ENCODE measurements around the gene TEX47. TPM values are rescaled to one million over a fixed set of nuclear protein-coding genes. Genes with fewer than 3 reads are reported as not detected.

The TEX47 gene
- total RNA-seq (10 to 100 TPM in 1 of 2 donors, 1 to 10 TPM in 1; 8.9 to 23.9 TPM), polyA plus RNA-seq (ENCODE audit: insufficient read depth, low read depth, low replicate concordance) (74.7 TPM)
- long read RNA-seq, donor 1, result 0 reads
- long read RNA-seq, donor 2, result 0 reads

DNA sequence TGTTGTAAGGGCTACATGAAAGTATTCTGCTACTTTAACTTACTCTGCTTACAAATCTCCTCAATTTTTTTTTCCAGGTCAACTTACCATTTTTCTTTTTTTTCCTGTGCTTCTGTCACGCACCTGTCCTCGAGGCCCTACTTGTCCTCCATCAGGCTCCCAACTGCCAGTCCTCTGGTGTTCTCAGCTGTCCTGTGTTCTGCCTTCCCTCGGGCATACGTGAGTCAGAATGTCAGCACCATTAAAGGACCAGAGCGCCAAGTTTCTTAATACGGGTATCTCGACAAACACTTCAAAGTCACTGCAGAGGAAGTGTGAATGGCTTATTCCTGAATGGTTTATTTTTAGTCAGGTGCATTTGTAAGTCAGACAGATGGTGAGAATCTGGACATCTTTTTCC is at the start of gene TEX47:
Gene TEX47 (minus strand): TSS at position 185 of the 400 bp plus-strand sequence. CDS start 795 bp downstream, outside the sequence.
- TF ChIP-seq, protein P1, sequence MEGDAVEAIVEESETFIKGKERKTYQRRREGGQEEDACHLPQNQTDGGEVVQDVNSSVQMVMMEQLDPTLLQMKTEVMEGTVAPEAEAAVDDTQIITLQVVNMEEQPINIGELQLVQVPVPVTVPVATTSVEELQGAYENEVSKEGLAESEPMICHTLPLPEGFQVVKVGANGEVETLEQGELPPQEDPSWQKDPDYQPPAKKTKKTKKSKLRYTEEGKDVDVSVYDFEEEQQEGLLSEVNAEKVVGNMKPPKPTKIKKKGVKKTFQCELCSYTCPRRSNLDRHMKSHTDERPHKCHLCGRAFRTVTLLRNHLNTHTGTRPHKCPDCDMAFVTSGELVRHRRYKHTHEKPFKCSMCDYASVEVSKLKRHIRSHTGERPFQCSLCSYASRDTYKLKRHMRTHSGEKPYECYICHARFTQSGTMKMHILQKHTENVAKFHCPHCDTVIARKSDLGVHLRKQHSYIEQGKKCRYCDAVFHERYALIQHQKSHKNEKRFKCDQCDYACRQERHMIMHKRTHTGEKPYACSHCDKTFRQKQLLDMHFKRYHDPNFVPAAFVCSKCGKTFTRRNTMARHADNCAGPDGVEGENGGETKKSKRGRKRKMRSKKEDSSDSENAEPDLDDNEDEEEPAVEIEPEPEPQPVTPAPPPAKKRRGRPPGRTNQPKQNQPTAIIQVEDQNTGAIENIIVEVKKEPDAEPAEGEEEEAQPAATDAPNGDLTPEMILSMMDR (IDR thresholded peaks at IDR 0.05), result no peak
- no peak for TF ChIP-seq POLR2A (IDR thresholded peaks at IDR 0.05)
- no peaks in the 10 kb centered on the region for H3K9me3 ChIP-seq
- no peak for DNase-seq
- intact Hi-C loops (cut with DNase I; ENCODE audit: low total_unique reads), result no loop called here
- H3K36me3 ChIP-seq (ENCODE audit: low read depth, missing control alignments), result no peaks in the 10 kb centered on the region
- WGBS, 2 donors, result 84 to 88% methylated on average over 7 of the region's 7 CpGs
- no peaks in the 10 kb centered on the region for H3K27me3 ChIP-seq
- H3K4me3 ChIP-seq, result no peak within 1 kb of the TSS
- H3K4me1 ChIP-seq, result no peaks in the 10 kb centered on the region
- H3K27ac ChIP-seq, result no peak within 1 kb of the TSS

DNA sequence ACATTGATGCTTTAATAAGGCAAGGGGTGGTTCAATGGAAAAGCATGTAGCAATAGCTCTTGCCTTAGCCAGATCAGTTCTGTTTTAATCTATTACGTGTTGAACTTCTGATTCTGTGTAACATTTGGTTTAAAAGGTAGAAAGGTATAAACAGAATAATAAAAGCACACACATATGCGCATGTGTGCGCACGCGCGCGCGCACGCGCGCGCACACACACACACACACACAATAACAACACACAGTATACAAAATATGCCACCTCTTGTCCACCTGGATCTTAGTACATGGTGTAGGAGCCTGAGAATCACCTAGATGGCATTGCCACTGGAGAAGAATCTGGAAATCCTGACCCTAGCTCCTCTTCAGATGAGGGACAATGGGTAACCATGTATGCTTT is 49.6 kb upstream of the TEX47 start:
- no peak overlapping the region for H3K27ac ChIP-seq
- intact Hi-C loops (cut with DNase I; ENCODE audit: low total_unique reads), result no loop called here
- WGBS, 2 donors, result 84% methylated on average over 12 of the region's 12 CpGs
- no peaks in the 10 kb centered on the region for H3K4me1 ChIP-seq
- no peak for TF ChIP-seq POLR2A (IDR thresholded peaks at IDR 0.05)
- TF ChIP-seq, protein P1 (IDR thresholded peaks at IDR 0.05), result no peak
- no peaks in the 10 kb centered on the region for H3K27me3 ChIP-seq
- no peak for DNase-seq
- no peak overlapping the region for H3K4me3 ChIP-seq
- no peaks in the 10 kb centered on the region for H3K36me3 ChIP-seq (ENCODE audit: low read depth, missing control alignments)
- no peaks in the 10 kb centered on the region for H3K9me3 ChIP-seq

DNA sequence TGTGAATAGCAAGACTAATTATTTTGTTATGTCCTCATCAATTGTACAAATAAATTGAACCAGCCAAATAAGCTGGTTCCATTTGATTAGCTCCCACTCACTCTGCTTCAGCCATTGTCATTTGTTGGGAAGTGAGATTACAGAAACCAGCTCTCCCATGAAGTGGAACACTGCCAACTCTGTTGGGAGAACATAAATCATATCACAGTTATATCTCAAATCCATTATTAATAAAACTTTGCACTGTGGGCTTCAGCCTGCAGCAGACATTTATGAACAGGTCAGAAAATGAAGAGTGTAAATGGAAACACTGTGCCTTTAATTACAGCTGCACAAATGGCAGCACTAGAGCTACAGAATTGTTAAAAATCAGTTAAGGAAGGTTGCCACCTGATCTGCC is 46.7 kb upstream of the TEX47 start:
- H3K36me3 ChIP-seq (ENCODE audit: low read depth, missing control alignments), result no peaks in the 10 kb centered on the region
- no peaks in the 10 kb centered on the region for H3K27me3 ChIP-seq
- DNase-seq, result no peak
- TF ChIP-seq, protein P1 (IDR thresholded peaks at IDR 0.05), result no peak
- no peak for TF ChIP-seq POLR2A (IDR thresholded peaks at IDR 0.05)
- H3K27ac ChIP-seq, result no peak overlapping the region
- intact Hi-C loops (cut with DNase I; ENCODE audit: low total_unique reads), result no loop called here
- H3K9me3 ChIP-seq, result no peaks in the 10 kb centered on the region
- H3K4me3 ChIP-seq, result no peak overlapping the region
- H3K4me1 ChIP-seq, result no peaks in the 10 kb centered on the region

DNA sequence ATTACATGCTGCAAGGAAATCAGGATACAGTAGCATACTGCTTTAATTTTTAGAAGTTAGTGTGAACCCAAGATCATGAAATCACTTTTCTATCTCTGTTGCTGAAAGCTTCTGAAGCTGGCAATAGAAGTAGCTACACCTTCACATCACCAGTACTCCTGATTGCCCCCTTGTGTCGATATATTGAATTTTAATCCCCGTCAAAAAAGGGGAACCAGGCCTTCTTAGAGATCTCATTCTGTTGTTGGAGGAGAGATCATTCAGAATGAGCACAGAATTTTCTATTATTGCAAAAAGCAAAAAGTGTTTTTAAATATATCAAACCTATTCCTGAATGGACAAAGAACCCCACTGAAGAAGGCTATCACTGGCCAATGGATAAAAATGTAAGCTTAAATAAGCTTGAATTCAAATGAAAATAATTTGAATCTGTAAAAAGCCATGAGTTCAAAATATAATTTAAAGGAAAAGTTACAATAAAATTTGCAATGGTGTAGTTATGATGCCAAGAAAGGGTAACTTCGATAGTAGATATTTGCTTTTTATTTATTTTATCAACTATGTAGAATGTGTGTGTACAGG is 39.7 kb upstream of the TEX47 start:
- TF ChIP-seq, protein P1 (IDR thresholded peaks at IDR 0.05), result peak; percentile 16 to 36 (median 20)
- no peak for TF ChIP-seq POLR2A (IDR thresholded peaks at IDR 0.05)
- Histone ChIP-seq H3K9me3 (no peaks in the 10 kb centered on the region), H3K27ac (no peak overlapping the region), H3K4me3 (no peak overlapping the region), H3K4me1 (no peaks in the 10 kb centered on the region), H3K27me3 (no peaks in the 10 kb centered on the region), H3K36me3 (ENCODE audit: low read depth, missing control alignments) (no peaks in the 10 kb centered on the region)
- 62 to 70% methylated on average over 3 of the region's 3 CpGs for WGBS, 2 donors
- intact Hi-C loops (cut with DNase I; ENCODE audit: low total_unique reads), result no loop called here
- DNase-seq, result no peak

DNA sequence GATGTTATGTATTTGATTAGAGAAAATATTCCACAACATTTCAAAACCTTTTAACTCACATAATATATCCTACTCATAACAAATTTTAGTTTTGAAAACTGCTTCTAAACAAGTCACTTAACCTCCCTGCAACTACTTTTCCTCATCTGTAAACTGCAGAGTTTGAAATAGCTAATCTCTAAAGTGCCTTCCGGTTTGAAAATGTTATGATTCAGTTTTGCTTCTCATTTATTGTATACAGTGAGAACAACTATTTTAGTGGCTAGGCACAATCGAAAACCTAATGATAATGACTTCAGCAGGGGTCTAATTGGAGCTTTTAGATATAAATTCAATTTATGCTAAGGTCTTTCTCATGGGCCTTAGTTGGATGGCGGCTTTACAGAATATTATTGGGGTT is 30.7 kb upstream of the TEX47 start:
- Histone ChIP-seq H3K27me3 (no peaks in the 10 kb centered on the region), H3K4me3 (no peak overlapping the region), H3K27ac (no peak overlapping the region), H3K36me3 (ENCODE audit: low read depth, missing control alignments) (no peaks in the 10 kb centered on the region), H3K9me3 (no peaks in the 10 kb centered on the region), H3K4me1 (no peaks in the 10 kb centered on the region)
- intact Hi-C loops (cut with DNase I; ENCODE audit: low total_unique reads), result no loop called here
- 72 to 77% methylated on average over 3 of the region's 3 CpGs for WGBS, 2 donors
- TF ChIP-seq, protein P1 (IDR thresholded peaks at IDR 0.05), result no peak
- TF ChIP-seq POLR2A (IDR thresholded peaks at IDR 0.05), result no peak
- DNase-seq, result no peak
